HepG2 (cell line): ENCODE measurements around the gene FIS1. TPM values are rescaled to one million over a fixed set of nuclear protein-coding genes. Genes with fewer than 3 reads are reported as not detected.

Experiments used
- ATAC-seq: fragments of 200-7000 bp; cut with Tn5 transposase; 3 replicates; pipeline ENCODE4 v1.9.1; 2020; ENCODE audit warnings: mild to moderate bottlenecking, moderate library complexity
- BruUV-seq: library from RNA; stranded (reverse); fragments of 400-500 nt; replicated peaks from 2 replicates; lab custom pipeline; 2021; lab: Mats Ljungman, UMichigan
- CTCF ChIA-PET: fragments of 300-600 bp; formaldehyde crosslinking; extraction: SDS; loops from one replicate; lab custom pipeline; 2021; ENCODE audit warnings: low total read pairs, inconsistent platforms, low intra/inter-chr PET ratio; lab: Yijun Ruan, JAX
- POLR2A ChIA-PET: fragments of 350-600 bp; sonication (Branson Sonifier 250); formaldehyde crosslinking; loops from one replicate; lab custom pipeline; 2020; ENCODE audit warnings: antibody characterized with exemption, inconsistent platforms; lab: Yijun Ruan, JAX
- DNase-seq: peaks from one replicate; pipeline ENCODE4 v3.0.0-alpha.2; 2015; ENCODE audit warnings: low spot score
- FAIRE-seq: peaks from 3 replicates; lab custom pipeline; 2011; peaks lifted over from hg19 to GRCh38; lab: Jason Lieb, UNC
- H2AFZ ChIP-seq: one replicate; pipeline ENCODE4 v1.6.1; 2011; ENCODE audit warnings: low read length, inconsistent platforms
- H3K27ac ChIP-seq: fragments of 300-600 bp; 3 replicates; pipeline ENCODE4 v1.8.0; 2011; ENCODE audit warnings: mixed run types, mild to moderate bottlenecking, mixed read lengths, low read length, inconsistent platforms; ENCODE audit not compliant: insufficient read depth; ENCODE audit errors: extremely low read length
- H3K27me3 ChIP-seq, 2 experiments: fragments of 200-600 bp in 1 of 2; 2 replicates in 1 of 2; 3 replicates in 1 of 2; pipeline versions ENCODE4 v1.6.0 to v1.8.0; 2011; ENCODE audit warnings: low read length in 2 of 2, mild to moderate bottlenecking in 2 of 2, moderate library complexity in 2 of 2, inconsistent platforms in 1 of 2; ENCODE audit not compliant: insufficient read depth in 2 of 2, control insufficient read depth in 1 of 2
- H3K36me3 ChIP-seq, 2 experiments: fragments of 200-600 bp in 1 of 2; replicated peaks in 1 of 2; 2 replicates in 1 of 2; 3 replicates in 1 of 2; pipeline versions ENCODE4 v1.5.1 to v1.8.0; 2011; ENCODE audit warnings: low read length in 2 of 2, inconsistent platforms in 1 of 2; ENCODE audit not compliant: insufficient read depth in 2 of 2, control insufficient read depth in 1 of 2
- H3K4me1 ChIP-seq: 2 replicates; pipeline ENCODE4 v1.5.1; 2012; ENCODE audit warnings: low read length, inconsistent platforms; ENCODE audit not compliant: insufficient read depth
- H3K4me2 ChIP-seq: 2 replicates; pipeline ENCODE4 v1.6.0; 2011; ENCODE audit warnings: low read depth, low read length, inconsistent platforms
- H3K4me3 ChIP-seq, 3 experiments: fragments of 200-600 bp in 1 of 3; sonication (generic), shearing (Covaris generic) in 1 of 3; replicated peaks in 1 of 3; 2 replicates each; pipeline ENCODE4 v1.5.1; 2011 to 2016; ENCODE audit warnings: low read length in 3 of 3, inconsistent platforms in 2 of 3, low read depth in 2 of 3, mild to moderate bottlenecking in 2 of 3, control low read depth in 1 of 3, mixed read lengths in 1 of 3; ENCODE audit not compliant: insufficient read depth in 1 of 3
- H3K79me2 ChIP-seq: one replicate; pipeline ENCODE4 v1.6.1; 2011; ENCODE audit warnings: low read length, inconsistent platforms; ENCODE audit not compliant: insufficient read depth
- H3K9ac ChIP-seq: 2 replicates; pipeline ENCODE4 v1.6.0; 2011; ENCODE audit warnings: mild to moderate bottlenecking, low read depth, low read length, inconsistent platforms; ENCODE audit not compliant: insufficient read depth
- H3K9me3 ChIP-seq: 2 replicates; pipeline ENCODE4 v1.5.1; 2012; ENCODE audit warnings: mild to moderate bottlenecking, low read length
- H4K20me1 ChIP-seq: 2 replicates; pipeline ENCODE4 v1.6.0; 2011; ENCODE audit warnings: inconsistent platforms, mild to moderate bottlenecking, low read length, moderate library complexity; ENCODE audit not compliant: insufficient read depth
- CCAR2 ChIP-seq: fragments of 200-400 bp; formaldehyde crosslinking; optimal IDR thresholded peaks from 2 replicates; pipeline ENCODE3; 2018; ENCODE audit warnings: low read depth, mild to moderate bottlenecking, low read length, moderate library complexity
- MLXIP ChIP-seq: sonication (generic); formaldehyde crosslinking; IDR thresholded peaks from 2 replicates; pipeline ENCODE4 v1.9.0; 2021; ENCODE audit warnings: missing genetic modification reagents, borderline replicate concordance
- WGBS: methylation state at CpG from one replicate; pipeline ENCODE4 v1.1.6; 2017; ENCODE audit warnings: low lambda C conversion rate; 5-methylcytosine and 5-hydroxymethylcytosine counted together
- in situ Hi-C: cut with HindIII; loops from 2 replicates; pipeline ENCODE4 v1.10.0; 2017; ENCODE audit warnings: low pct_unique_long_range_greater_than_20kb; ENCODE audit not compliant: extremely low pct_ligation_motif_present
- intact Hi-C: fragments of 100-400 bp; cut with micrococcal nuclease; formaldehyde crosslinking; loops from one replicate; pipeline ENCODE4 v1.10.0; 2022; ENCODE audit not compliant: unreplicated experiment
- polyA plus RNA-seq, 8 experiments: library from polyadenylated mRNA; depleted of rRNA in 3 of 8; stranded (reverse) in 7 of 8; unstranded in 1 of 8; fragments of >200 nt; fragmentation: Illumina TruSeq in 4 of 8; extraction: Trizol in 4 of 8; gene quantifications; 2 replicates each; pipeline versions ENCODE4 v1.2.1 to v1.2.3, GENCODE V29; 2011 to 2016; ENCODE audit warnings: low read depth in 4 of 8, missing spikeins in 1 of 8, mixed read lengths in 1 of 8; ENCODE audit not compliant: insufficient read depth in 1 of 8
- total RNA-seq, 5 experiments: library from RNA; depleted of rRNA; stranded (reverse); fragments of >200 nt; fragmentation: Illumina TruSeq; extraction: Trizol; gene quantifications; 2 replicates each; pipeline ENCODE4 v1.2.3, GENCODE V29; 2016; ENCODE audit warnings: low read depth in 1 of 5

The FIS1 gene
- total and polyA plus RNA-seq, 2 of the 13 experiments (the other 11 are each of a cell fraction or from before 2014, with no cell fraction given): 97.5 to 101 TPM

GRCh38 chr7:101265622-101266516, 21.0 kb upstream of the FIS1 start:
- CTCF ChIA-PET: no interaction called here
- POLR2A ChIA-PET: no interaction called here
- ATAC-seq: no peak

More at GRCh38 chr7:101265622-101266516, 21.0 kb upstream of the FIS1 start:
- WGBS: 59% methylated on average over 17 of the region's 17 CpGs
- Histone ChIP-seq H3K4me3 (no peak overlapping the region), H3K36me3 (no peaks in the 10 kb centered on the region), H3K79me2 (no peaks in the 10 kb centered on the region), H2AFZ (no peak overlapping the region), H3K4me2 (no peak overlapping the region), H3K9me3 (no peaks in the 10 kb centered on the region), H3K9ac (no peak overlapping the region), H3K4me1 (no peaks in the 10 kb centered on the region), H3K27ac (no peak overlapping the region)
- in situ Hi-C loops (no loop called here), intact Hi-C loops (no loop called here)
- TF ChIP-seq CCAR2 (no peak), MLXIP (no peak)
- TF ChIP-seq, all 625 proteins: peak for 0
- Histone ChIP-seq H4K20me1 (no peaks in the 10 kb centered on the region), H3K27me3 (peaks cover 0 to 4% of the 10 kb centered on the region in 2 experiments; a peak in 1 of 5 replicates)
- DNase-seq (no peak), FAIRE-seq (no peak)
- BruUV-seq: no TSS peak
